ENCODE data around the gene COL21A1. TPM values are rescaled to one million over a fixed set of nuclear protein-coding genes. Genes with fewer than 3 reads are reported as not detected.

The COL21A1 gene
- total and polyA plus RNA-seq, 7 donors, result 0.24 to 7.1 (median 0.65) TPM

DNA sequence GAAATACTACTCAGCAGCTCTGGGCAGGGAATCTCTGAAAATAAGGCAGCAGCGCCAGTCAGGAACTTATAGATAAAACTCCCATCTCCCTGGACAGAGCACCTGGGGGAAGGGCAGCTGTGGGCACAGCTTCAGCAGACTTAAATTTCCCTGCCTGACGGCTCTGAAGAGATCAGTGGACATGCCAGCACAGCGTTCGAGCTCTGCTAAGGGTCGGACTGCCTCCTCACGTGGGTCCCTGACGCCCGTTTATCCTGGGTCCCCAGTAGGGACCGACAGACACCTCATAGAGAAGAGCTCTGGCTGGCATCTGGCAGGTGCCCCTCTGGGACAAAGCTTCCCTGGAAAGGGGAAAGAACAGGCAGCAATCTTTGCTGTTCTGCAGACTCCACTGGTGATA lies 59.0 kb downstream of the COL21A1 start:
- intact Hi-C loops (cut with DNase I), result no loop called here
- Histone ChIP-seq H3K36me3 (ENCODE audit: insufficient read depth in 1 of 2, low read depth in 1 of 2) (no peaks in the 10 kb centered on the region), H3K9me3 (peaks cover 6% of the 10 kb centered on the region), H3K4me1 (no peaks in the 10 kb centered on the region), H3K27me3 (ENCODE audit: insufficient read depth in 3 of 3, low read length in 2 of 3) (no peaks in the 10 kb centered on the region), H3K4me3 (no peak overlapping the region), H3K27ac (no peak overlapping the region)
- DNase-seq (no peak), ATAC-seq (no peak)
- WGBS, 3 donors, result 68 to 81% (median 78%) methylated on average over 9 of the region's 9 CpGs
- TF ChIP-seq, protein P1, sequence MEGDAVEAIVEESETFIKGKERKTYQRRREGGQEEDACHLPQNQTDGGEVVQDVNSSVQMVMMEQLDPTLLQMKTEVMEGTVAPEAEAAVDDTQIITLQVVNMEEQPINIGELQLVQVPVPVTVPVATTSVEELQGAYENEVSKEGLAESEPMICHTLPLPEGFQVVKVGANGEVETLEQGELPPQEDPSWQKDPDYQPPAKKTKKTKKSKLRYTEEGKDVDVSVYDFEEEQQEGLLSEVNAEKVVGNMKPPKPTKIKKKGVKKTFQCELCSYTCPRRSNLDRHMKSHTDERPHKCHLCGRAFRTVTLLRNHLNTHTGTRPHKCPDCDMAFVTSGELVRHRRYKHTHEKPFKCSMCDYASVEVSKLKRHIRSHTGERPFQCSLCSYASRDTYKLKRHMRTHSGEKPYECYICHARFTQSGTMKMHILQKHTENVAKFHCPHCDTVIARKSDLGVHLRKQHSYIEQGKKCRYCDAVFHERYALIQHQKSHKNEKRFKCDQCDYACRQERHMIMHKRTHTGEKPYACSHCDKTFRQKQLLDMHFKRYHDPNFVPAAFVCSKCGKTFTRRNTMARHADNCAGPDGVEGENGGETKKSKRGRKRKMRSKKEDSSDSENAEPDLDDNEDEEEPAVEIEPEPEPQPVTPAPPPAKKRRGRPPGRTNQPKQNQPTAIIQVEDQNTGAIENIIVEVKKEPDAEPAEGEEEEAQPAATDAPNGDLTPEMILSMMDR (IDR thresholded peaks at IDR 0.05), result no peak

DNA sequence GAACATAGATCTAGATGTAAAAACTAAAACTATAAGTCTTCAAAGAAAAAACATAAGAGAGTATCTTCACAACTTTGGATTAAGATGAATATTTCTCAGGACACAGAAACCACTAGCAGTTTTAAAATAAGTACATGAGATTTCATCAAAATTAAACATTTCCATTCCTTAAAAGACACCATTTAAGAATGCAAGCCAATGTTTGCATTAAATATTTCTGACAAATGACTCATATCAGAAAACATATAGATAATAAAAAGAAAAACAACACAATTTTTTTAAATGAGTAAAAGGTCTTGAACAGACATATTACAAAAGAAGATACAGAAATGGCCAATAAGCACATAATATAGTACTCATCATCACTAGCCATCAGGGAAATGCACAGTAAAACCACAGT lies 59.7 kb downstream of the COL21A1 start:
- peaks cover 5% of the 10 kb centered on the region for H3K9me3 ChIP-seq
- no peak for DNase-seq
- H3K27ac ChIP-seq, result no peak overlapping the region
- H3K4me3 ChIP-seq, result no peak overlapping the region
- H3K4me1 ChIP-seq, result no peaks in the 10 kb centered on the region
- no peaks in the 10 kb centered on the region for H3K36me3 ChIP-seq (ENCODE audit: insufficient read depth in 1 of 2, low read depth in 1 of 2)
- intact Hi-C loops (cut with DNase I), result no loop called here
- no peaks in the 10 kb centered on the region for H3K27me3 ChIP-seq (ENCODE audit: insufficient read depth in 3 of 3, low read length in 2 of 3)
- no peak for ATAC-seq
- TF ChIP-seq, protein P1 (IDR thresholded peaks at IDR 0.05), result no peak

DNA sequence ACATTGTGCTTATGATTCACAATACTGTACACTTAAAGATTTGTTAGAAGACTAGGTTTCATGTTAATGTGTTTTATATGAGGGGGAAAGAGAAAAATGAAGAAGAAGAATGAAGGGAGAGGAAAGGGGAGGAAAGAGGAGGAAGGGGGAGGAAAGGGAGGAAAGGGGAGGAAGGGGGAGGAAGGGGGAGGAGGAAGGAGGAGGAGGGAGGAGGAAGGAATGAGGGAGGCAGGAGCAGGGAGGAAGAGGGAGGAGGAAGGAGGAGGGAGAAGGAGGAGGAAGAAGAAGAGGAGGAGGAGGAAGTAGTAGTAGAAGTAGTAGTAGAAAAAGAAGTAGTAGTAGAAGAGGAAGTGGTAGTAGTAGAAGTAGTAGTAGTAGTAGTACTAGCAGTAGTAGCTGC lies 70.6 kb downstream of the COL21A1 start:
- TF ChIP-seq, protein P1 (IDR thresholded peaks at IDR 0.05), result no peak
- peaks cover 30% of the 10 kb centered on the region for H3K9me3 ChIP-seq
- no peaks in the 10 kb centered on the region for H3K4me1 ChIP-seq
- no peak overlapping the region for H3K4me3 ChIP-seq
- no peaks in the 10 kb centered on the region for H3K27me3 ChIP-seq (ENCODE audit: insufficient read depth in 3 of 3, low read length in 2 of 3)
- ATAC-seq, result no peak
- no peaks in the 10 kb centered on the region for H3K36me3 ChIP-seq (ENCODE audit: insufficient read depth in 1 of 2, low read depth in 1 of 2)
- H3K27ac ChIP-seq, result no peak overlapping the region
- DNase-seq, result no peak
- intact Hi-C loops (cut with DNase I), result no loop called here

DNA sequence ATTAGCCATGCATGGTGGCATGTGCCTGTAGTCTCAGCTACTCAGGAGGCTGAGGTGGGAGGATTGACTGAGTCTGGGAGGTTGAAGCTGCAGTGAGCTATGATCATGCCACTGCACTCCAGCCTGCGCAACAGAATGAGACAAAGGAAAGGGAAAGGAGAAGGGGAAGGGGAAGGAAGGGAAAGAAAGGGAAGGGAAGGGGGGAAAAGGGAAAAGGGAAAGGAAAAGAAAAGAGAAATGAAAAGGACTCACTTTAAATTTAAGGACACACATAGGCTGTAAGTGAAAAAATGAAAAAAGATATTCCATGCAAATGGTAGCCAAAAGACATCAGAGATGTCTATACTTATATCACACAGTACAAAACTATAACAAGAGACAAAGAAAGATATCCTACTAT lies 74.2 kb downstream of the COL21A1 start:
- TF ChIP-seq, protein P1 (IDR thresholded peaks at IDR 0.05), result no peak
- ATAC-seq (no peak), DNase-seq (no peak)
- H3K9me3 ChIP-seq, result peaks cover 44% of the 10 kb centered on the region
- H3K36me3 ChIP-seq (ENCODE audit: insufficient read depth in 1 of 2, low read depth in 1 of 2), result no peaks in the 10 kb centered on the region
- intact Hi-C loops (cut with DNase I), result no loop called here
- WGBS, 3 donors, result 88 to 100% methylated on average over 1 of the region's 1 CpG; no CpG with 5 or more reads in 1 of the 3 donors
- H3K4me1 ChIP-seq, result no peaks in the 10 kb centered on the region
- H3K4me3 ChIP-seq, result no peak overlapping the region
- H3K27ac ChIP-seq, result no peak overlapping the region
- no peaks in the 10 kb centered on the region for H3K27me3 ChIP-seq (ENCODE audit: insufficient read depth in 3 of 3, low read length in 2 of 3)

DNA sequence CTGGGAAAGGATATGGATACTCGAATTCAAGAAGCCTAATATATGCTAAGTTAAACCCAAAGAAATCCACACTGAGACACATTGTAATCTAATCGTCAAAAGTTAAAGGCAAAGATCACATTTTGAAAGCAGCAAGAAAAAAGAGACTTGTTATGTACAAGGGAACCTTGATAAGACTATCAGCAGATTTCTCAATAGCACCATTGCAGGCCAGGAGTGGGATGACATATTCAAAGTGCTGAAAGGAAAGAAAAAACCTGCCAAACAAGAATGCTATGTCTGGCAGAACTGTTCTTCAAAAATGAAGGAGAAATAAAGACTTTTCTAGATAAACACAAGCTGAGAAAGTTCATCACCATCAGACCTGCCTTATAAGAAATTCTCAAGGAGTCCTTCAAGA lies 75.2 kb downstream of the COL21A1 start:
- TF ChIP-seq, protein P1 (IDR thresholded peaks at IDR 0.05), result no peak
- peaks cover 44% of the 10 kb centered on the region for H3K9me3 ChIP-seq
- DNase-seq (no peak), ATAC-seq (no peak)
- WGBS, 3 donors, result 92 to 96% (median 93%) methylated on average over 2 of the region's 2 CpGs
- no peak overlapping the region for H3K27ac ChIP-seq
- H3K36me3 ChIP-seq (ENCODE audit: insufficient read depth in 1 of 2, low read depth in 1 of 2), result no peaks in the 10 kb centered on the region
- H3K4me3 ChIP-seq, result no peak overlapping the region
- intact Hi-C loops (cut with DNase I), result no loop called here
- H3K27me3 ChIP-seq (ENCODE audit: insufficient read depth in 3 of 3, low read length in 2 of 3), result no peaks in the 10 kb centered on the region
- H3K4me1 ChIP-seq, result no peaks in the 10 kb centered on the region

Data from psoas muscle (tissue), 8 donors.